Measurements from ENCODE around the gene ZRANB3.
"Not testable (repeated sequence)": the region's sequence is repeated elsewhere in the genome, so short reads cannot be mapped to it uniquely, and the experiment has no call there.

DNA sequence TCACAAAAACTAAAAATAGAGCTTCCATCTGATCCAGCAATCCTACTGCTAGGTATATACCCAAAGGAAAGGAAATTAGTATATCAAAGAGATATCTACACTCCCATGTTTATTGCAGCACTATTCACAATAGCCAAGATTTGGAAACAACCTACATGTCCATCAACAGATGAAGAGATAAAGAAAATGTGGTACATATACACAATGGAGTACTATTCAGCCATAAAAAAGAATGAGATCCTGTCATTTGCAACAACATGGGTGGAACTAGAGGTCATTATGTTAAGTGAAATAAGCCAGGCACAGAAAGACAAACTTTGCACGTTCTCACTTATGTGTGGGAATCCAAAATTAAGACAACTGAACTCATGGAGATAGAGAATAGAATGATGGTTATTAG is 134.8 kb downstream of the ZRANB3 start:
- TF ChIP-seq YY1 (IDR thresholded peaks at IDR 0.05; ENCODE audit: insufficient read depth, insufficient read length); ZNF274 (IDR thresholded peaks at IDR 0.05; ENCODE audit: low read depth, low read length): not testable (repeated sequence)

Measured in NT2/D1 (cell line).